ENCODE data around the gene PDE4DIP.
"Not testable (repeated sequence)": the region's sequence is repeated elsewhere in the genome, so short reads cannot be mapped to it uniquely, and the experiment has no call there.

GRCh38 chr1:148860049-148860448 lies 15.8 kb downstream of the PDE4DIP start:
- TF ChIP-seq, protein P1, sequence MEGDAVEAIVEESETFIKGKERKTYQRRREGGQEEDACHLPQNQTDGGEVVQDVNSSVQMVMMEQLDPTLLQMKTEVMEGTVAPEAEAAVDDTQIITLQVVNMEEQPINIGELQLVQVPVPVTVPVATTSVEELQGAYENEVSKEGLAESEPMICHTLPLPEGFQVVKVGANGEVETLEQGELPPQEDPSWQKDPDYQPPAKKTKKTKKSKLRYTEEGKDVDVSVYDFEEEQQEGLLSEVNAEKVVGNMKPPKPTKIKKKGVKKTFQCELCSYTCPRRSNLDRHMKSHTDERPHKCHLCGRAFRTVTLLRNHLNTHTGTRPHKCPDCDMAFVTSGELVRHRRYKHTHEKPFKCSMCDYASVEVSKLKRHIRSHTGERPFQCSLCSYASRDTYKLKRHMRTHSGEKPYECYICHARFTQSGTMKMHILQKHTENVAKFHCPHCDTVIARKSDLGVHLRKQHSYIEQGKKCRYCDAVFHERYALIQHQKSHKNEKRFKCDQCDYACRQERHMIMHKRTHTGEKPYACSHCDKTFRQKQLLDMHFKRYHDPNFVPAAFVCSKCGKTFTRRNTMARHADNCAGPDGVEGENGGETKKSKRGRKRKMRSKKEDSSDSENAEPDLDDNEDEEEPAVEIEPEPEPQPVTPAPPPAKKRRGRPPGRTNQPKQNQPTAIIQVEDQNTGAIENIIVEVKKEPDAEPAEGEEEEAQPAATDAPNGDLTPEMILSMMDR (IDR thresholded peaks at IDR 0.05): not testable (repeated sequence)
- not testable (repeated sequence) for TF ChIP-seq POLR2A (IDR thresholded peaks at IDR 0.05)

Measured in Peyer's patch (tissue), 4 donors.